H1 (cell line): ENCODE data around the gene OXTR. TPM values are rescaled to one million over a fixed set of nuclear protein-coding genes. Genes with fewer than 3 reads are reported as not detected.

Experiments used
- CBX5 ChIP-seq: fragments of 300-800, 300-1000 bp; sonication (generic); IDR thresholded peaks from 2 replicates; pipeline ENCODE4 v1.7.1; 2016; ENCODE audit warnings: antibody characterized with exemption, low read length, low read depth
- CHD7 ChIP-seq: fragments of 300-600 bp; sonication (generic); IDR thresholded peaks from 2 replicates; pipeline ENCODE4 v1.7.1; 2012; ENCODE audit warnings: low read length, moderate library complexity, mild to moderate bottlenecking, inconsistent platforms; ENCODE audit not compliant: insufficient replicate concordance
- EP300 ChIP-seq, 2 experiments: IDR thresholded peaks; 1 replicate in 1 of 2; 2 replicates in 1 of 2; pipeline ENCODE4 v1.6.1; 2011 to 2012; ENCODE audit warnings: low read depth in 2 of 2, low read length in 2 of 2, mild to moderate bottlenecking in 2 of 2, borderline replicate concordance in 1 of 2, inconsistent platforms in 1 of 2, moderate library complexity in 1 of 2
- FOSL1 ChIP-seq: IDR thresholded peaks from 2 replicates; pipeline ENCODE4 v1.6.1; 2011; ENCODE audit warnings: mild to moderate bottlenecking, low read depth, low read length, moderate library complexity; ENCODE audit not compliant: insufficient read depth
- MAX ChIP-seq: IDR thresholded peaks from 2 replicates; pipeline ENCODE4 v1.6.1; 2012; ENCODE audit warnings: inconsistent platforms
- NRF1 ChIP-seq: IDR thresholded peaks from 2 replicates; pipeline ENCODE4 v1.6.1; 2011; ENCODE audit warnings: mild to moderate bottlenecking, low read depth, low read length, improper control_type of control experiment
- RXRA ChIP-seq: IDR thresholded peaks from 2 replicates; pipeline ENCODE4 v1.6.1; 2011; ENCODE audit warnings: low read depth, mild to moderate bottlenecking, low read length, moderate library complexity; ENCODE audit not compliant: insufficient read depth
- SRF ChIP-seq: IDR thresholded peaks from 2 replicates; pipeline ENCODE4 v1.6.1; 2011; ENCODE audit warnings: mild to moderate bottlenecking, low read depth, low read length, moderate library complexity
- TAF7 ChIP-seq: optimal IDR thresholded peaks from 2 replicates; pipeline ENCODE3; 2011; ENCODE audit warnings: low read depth, mild to moderate bottlenecking, inconsistent platforms, low read length, moderate library complexity, borderline replicate concordance
- polyA plus RNA-seq, 7 experiments: library from polyadenylated mRNA; depleted of rRNA in 3 of 7; stranded (reverse) in 5 of 7; unstranded in 2 of 7; fragments of >200 nt in 5 of 7; fragments of 200-250 nt in 2 of 7; gene quantifications; 1 replicate in 5 of 7; 2 replicates in 1 of 7; 4 replicates in 1 of 7; pipeline versions ENCODE4 v1.2.1 to v1.2.3, GENCODE V29; 2011 to 2013; ENCODE audit warnings: missing spikeins in 2 of 7, mixed read lengths in 2 of 7
- total RNA-seq: library from RNA; stranded (reverse); fragmentation: NEBNext Ultra II Directional; extraction: Animal tissue kit (Norgen Biotek cat#: 25700); gene quantifications from 2 replicates; pipeline ENCODE4 v1.2.1, GENCODE V29; 2021

OXTR gene
- total and polyA plus RNA-seq, 2 of the 8 experiments (the other 6 are each of a cell fraction or from before 2014, with no cell fraction given) = 0.77 to 2.3 TPM

- TF ChIP-seq FOSL1 (no peak), CHD7 (peak; percentile 16), RXRA (no peak), MAX (peak; percentile 59), SRF (no peak), TAF7 (peak; percentile 25), EP300 (IDR thresholded peaks at IDR 0.05; ENCODE audit: borderline replicate concordance in 1 of 2, low read depth in 2 of 2, low read length in 2 of 2) (no peak; a peak in 1 of 3 replicates), CBX5 (no peak), NRF1 (peak; percentile 41; the same call in 1 of the 2 replicates)
Observed at GRCh38 chr3:8769088-8769822, at the start of gene OXTR (continued).
